Thymus (tissue), 11 donors: ENCODE data around the gene FMNL2. TPM values are rescaled to one million over a fixed set of nuclear protein-coding genes. Genes with fewer than 3 reads are reported as not detected.

Experiments
- DNase-seq, 9 donors: peaks; one replicate each; pipeline ENCODE4 v3.0.0-alpha.2; 2013; ENCODE audit warnings: low spot score in 9 of 9, low read depth in 6 of 9, missing footprints in 1 of 9
- H3K27ac ChIP-seq, 2 donors: one replicate each; pipeline ENCODE4 v1.5.1; 2013; ENCODE audit warnings: control low read depth in 1 of 2, low read depth in 1 of 2, low read length in 1 of 2, mild to moderate bottlenecking in 1 of 2, moderate library complexity in 1 of 2
- H3K27me3 ChIP-seq, 2 donors: one replicate each; pipeline ENCODE4 v1.5.1; 2013; ENCODE audit warnings: low read length in 1 of 2; ENCODE audit not compliant: control insufficient read depth in 2 of 2, insufficient read depth in 1 of 2
- H3K36me3 ChIP-seq, 2 donors: one replicate each; pipeline ENCODE4 v1.5.1; 2013; ENCODE audit warnings: low read length in 1 of 2, mild to moderate bottlenecking in 1 of 2, moderate library complexity in 1 of 2; ENCODE audit not compliant: control insufficient read depth in 2 of 2, insufficient read depth in 2 of 2
- H3K4me1 ChIP-seq, 2 donors: one replicate each; pipeline ENCODE4 v1.5.1; 2013; ENCODE audit warnings: low read length in 2 of 2; ENCODE audit not compliant: control insufficient read depth in 2 of 2, insufficient read depth in 2 of 2
- H3K4me3 ChIP-seq, 2 donors: one replicate each; pipeline ENCODE4 v1.5.1; 2013; ENCODE audit warnings: low read length in 2 of 2, control low read depth in 1 of 2, mild to moderate bottlenecking in 1 of 2
- H3K9me3 ChIP-seq, 2 donors: one replicate each; pipeline ENCODE4 v1.5.1; 2013; ENCODE audit warnings: low read length in 1 of 2, mild to moderate bottlenecking in 1 of 2; ENCODE audit not compliant: control insufficient read depth in 2 of 2, insufficient read depth in 1 of 2
- WGBS: extraction: QIAGEN DNeasy Blood & Tissue Kit; methylation state at CpG from one replicate; pipeline ENCODE4 v1.1.7; 2013; 5-methylcytosine and 5-hydroxymethylcytosine counted together
- polyA plus RNA-seq: library from polyadenylated mRNA; stranded (reverse); fragments of 200-250 nt; gene quantifications from one replicate; pipeline ENCODE4 v1.2.3, GENCODE V29; 2013
- total RNA-seq: library from RNA; stranded (reverse); fragments of 120-200 nt; gene quantifications from one replicate; pipeline ENCODE4 v1.2.4, GENCODE V29; 2013
- donor health status: healthy.

The FMNL2 gene
- total and polyA plus RNA-seq, 2 donors, result 18.9 to 61.3 TPM

DNA sequence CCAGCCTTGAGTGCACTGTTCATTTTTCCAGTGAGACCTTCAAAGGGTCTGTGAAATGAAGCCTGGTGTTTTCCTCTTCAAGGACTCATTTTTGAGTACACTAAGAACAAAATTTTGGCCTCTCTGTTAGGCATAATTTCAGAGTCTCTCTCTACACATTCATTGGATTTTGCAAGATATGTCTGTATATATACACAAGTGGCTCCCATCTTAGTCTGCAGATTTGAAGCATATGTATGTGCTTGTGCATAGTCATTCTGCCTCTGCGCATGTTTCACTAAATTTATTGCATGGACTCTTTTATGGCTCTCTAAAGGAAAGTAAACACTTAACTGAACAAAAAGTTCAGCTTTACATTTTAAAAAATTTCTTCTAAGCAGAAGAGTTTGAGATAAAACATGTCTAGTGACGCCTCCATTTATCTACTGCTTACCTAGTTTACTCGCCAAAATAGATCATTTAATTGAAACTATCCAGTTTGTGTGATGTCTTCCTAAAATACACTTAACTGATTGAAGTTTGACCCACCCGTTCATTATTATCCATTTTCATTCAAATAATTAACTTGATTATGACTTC lies 145.9 kb downstream of the FMNL2 start:
- DNase-seq, result no peak
- H3K4me3 ChIP-seq, result no peak overlapping the region
- WGBS, result 96% methylated on average over 4 of the region's 4 CpGs

DNA sequence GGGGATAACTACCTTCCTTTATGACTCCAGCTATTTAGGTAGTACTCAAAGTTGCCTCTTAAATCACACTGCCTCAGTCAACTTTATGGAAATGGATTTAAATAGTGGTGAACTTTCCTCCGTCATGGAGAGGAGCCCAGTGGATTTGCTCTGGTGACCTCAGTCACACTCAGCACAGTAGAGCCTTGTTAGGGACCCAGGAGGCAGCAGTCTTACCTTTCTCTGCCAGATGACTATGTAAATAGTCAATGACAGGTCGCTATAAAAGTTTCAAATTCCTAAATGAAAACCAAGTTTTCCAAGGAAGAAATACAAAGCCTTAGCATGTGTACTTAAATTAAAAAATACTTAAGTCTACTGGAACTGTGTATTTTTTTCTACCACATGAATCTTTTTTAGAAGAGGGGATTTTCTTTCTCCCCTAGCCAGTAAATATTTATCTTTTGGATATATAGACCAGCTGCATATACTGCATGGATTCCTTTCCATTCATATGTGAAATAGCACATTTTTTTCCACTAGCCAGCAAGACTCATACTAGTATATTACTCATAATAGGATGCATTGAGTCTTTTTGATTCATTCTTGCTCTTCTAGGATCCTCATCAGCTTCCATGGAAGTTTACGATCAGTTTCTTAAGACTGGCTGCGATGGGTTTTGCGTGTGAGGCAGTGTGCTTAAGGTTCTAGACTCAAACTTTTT lies 147.1 kb downstream of the FMNL2 start:
- no peaks in the 10 kb centered on the region for H3K4me1 ChIP-seq
- WGBS, result 94% methylated on average over 5 of the region's 5 CpGs
- no peak overlapping the region for H3K27ac ChIP-seq
- no peak overlapping the region for H3K4me3 ChIP-seq
- H3K27me3 ChIP-seq, result no peaks in the 10 kb centered on the region
- DNase-seq, result no peak
- H3K36me3 ChIP-seq, result no peaks in the 10 kb centered on the region
- H3K9me3 ChIP-seq, result no peaks in the 10 kb centered on the region

More for the DNA sequence above, 145.9 kb downstream of the FMNL2 start:
- H3K27ac ChIP-seq, result no peak overlapping the region
- H3K4me1 ChIP-seq, result no peaks in the 10 kb centered on the region
- no peaks in the 10 kb centered on the region for H3K27me3 ChIP-seq
- H3K9me3 ChIP-seq, result no peaks in the 10 kb centered on the region
- H3K36me3 ChIP-seq, result no peaks in the 10 kb centered on the region

DNA sequence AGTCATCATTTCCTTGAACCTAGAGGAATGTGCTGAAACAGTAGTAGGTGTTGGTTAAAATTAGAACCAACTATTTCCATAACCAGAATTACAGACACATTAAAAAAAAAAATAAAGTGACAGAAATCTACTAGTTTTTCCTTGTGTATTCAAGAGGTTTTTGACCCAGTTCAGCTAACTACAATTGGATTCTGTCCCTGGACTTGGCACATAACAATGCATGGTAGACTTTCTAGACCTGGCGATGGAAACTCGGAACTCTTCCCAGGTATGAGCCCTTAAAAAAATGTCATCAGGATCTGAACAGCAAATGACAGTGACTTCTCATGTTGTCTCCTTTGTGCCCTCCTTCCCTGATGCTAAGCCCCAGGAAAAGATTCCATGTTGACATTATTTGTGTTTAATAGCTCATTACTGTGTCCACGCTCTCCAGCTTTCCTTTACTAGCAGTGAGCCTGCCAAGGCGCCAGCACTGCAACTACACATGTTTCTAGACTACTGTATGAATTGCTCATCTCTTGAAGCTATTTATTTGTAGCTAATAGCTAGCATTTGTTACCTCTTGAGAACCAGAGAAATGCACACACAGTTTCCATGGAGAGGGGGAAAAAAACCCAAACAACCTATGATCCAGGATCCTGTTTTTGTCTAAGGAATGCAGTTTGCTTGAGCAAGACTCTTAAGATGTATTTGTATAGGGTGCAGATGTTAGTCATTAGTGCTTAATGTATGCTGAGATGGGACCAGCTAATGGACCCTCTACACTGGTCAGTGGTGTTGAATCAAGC lies 148.5 kb downstream of the FMNL2 start:
- no peaks in the 10 kb centered on the region for H3K4me1 ChIP-seq
- no peaks in the 10 kb centered on the region for H3K9me3 ChIP-seq
- no peak for DNase-seq
- no peaks in the 10 kb centered on the region for H3K27me3 ChIP-seq
- WGBS, result 88% methylated on average over 4 of the region's 4 CpGs
- no peaks in the 10 kb centered on the region for H3K36me3 ChIP-seq
- no peak overlapping the region for H3K27ac ChIP-seq
- H3K4me3 ChIP-seq, result no peak overlapping the region

DNA sequence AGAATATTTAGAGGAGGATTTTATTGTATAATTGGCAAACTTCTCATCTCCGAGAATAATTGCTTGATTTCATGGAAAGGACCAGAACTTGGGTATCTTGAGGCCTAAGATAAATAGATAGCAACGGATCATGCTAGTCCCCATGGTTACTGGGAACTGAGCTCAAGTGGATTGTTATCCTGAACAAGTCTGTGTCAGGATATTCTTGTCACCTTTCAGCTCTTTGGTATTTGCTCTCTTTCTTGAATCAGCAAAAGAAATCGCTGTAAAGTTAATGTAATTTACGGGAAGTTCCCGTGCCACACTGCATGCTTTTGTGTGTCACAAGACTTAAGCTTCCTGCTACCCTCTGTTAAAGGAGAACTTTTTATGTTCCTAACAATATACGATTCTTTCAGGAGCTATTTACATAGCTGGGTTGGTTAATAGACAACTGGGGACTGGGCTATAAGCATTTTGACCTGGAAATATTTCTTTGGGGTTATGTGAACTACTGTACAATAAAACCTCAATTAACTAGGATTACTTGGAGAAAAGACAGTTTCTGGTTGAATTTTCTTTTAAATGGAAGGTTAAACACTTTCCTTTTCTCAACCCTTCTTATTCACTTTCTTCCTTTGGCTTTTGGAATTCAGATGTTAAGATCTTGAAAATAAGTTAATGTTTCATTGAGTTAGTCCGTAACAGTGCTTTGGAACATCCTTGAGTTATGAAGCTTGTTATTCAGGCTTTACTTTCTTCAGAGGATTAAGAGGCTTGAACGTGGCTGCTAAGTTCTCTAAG lies 151.2 kb downstream of the FMNL2 start:
- no peak for DNase-seq
- WGBS, result 60% methylated on average over 8 of the region's 8 CpGs
- Histone ChIP-seq H3K36me3 (no peaks in the 10 kb centered on the region), H3K27me3 (no peaks in the 10 kb centered on the region), H3K4me1 (no peaks in the 10 kb centered on the region), H3K9me3 (no peaks in the 10 kb centered on the region), H3K4me3 (no peak overlapping the region), H3K27ac (peak overlapping the region in 1 of 2 donors; percentile 19)

DNA sequence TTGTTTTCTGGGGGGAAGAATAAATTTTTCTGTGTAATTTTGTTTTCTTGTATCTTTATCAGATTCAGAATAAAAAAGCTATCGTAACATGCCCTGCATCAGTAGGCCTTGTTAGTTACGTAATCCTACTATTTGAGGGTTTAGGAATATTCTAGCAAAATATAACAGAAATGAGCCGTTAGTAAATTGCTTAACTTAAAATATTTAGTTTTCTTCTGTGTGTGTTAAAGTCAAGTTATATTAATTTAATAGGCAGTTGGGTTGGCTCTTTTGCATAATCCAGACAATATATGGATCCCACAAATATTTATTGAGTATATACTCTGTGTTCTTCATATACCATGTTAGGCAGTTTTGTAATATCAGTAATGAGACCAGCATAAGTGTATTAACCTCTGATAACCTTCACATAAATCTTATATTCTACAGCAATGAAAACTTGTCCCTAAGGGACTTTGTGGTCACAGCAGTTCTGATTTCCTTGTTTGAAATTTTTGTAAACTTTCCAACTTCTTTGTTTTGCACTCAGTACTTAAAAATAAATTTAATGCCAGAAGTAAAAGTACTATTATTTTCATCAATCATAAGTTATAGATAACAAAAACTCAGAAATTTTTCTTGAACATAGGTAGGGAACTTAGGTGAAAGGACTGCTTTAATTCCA lies 151.9 kb downstream of the FMNL2 start:
- H3K4me3 ChIP-seq, result no peak overlapping the region
- no peak for DNase-seq
- no peaks in the 10 kb centered on the region for H3K27me3 ChIP-seq
- no peaks in the 10 kb centered on the region for H3K36me3 ChIP-seq
- 97% methylated on average over 3 of the region's 3 CpGs for WGBS
- H3K27ac ChIP-seq, result no peak overlapping the region
- H3K4me1 ChIP-seq, result no peaks in the 10 kb centered on the region
- H3K9me3 ChIP-seq, result no peaks in the 10 kb centered on the region

DNA sequence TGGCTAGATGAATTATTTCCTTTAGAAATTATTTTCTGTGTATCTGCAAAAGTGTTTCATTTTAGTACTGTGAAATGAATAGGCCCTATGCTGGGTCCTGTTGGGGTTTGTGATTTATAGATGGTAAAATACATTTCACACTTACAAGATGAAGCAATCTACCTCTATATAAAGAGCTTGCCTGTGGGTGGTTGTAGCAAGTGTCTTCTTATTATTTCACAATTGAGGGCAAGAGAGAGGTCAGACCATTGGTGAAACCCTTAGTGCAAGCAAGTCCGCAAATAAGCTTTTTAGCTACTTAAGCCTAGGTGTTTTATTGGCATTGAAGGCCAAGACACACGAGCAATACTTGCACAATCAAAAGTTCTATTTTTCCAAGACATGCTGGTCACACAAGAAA lies 153.1 kb downstream of the FMNL2 start:
- no peak for DNase-seq
- Histone ChIP-seq H3K36me3 (no peaks in the 10 kb centered on the region), H3K27me3 (no peaks in the 10 kb centered on the region), H3K4me1 (no peaks in the 10 kb centered on the region), H3K9me3 (no peaks in the 10 kb centered on the region), H3K4me3 (no peak overlapping the region), H3K27ac (no peak overlapping the region)
- WGBS, result 94% methylated on average over 2 of the region's 2 CpGs

DNA sequence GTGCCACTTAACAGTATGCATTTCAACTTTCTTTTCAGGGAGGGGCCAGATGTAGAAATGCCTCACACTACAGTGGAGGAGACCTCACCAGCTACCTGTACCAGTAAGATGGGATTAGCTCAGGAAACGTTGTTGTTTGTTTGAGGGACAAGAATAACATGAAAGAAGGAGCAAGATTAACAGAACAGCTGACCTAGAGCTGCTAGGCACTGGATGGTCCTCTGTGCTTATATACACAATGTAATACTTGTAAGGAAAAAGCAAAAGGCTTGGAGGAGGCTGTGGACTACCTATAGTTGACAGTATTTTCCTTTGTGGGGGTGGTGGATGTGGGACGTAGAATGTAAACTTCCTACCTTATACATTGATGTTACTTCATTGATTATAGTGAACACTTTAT lies 154.4 kb downstream of the FMNL2 start:
- H3K27me3 ChIP-seq, result no peaks in the 10 kb centered on the region
- H3K4me3 ChIP-seq, result no peak overlapping the region
- WGBS, result 92% methylated on average over 2 of the region's 2 CpGs
- DNase-seq, result no peak
- H3K9me3 ChIP-seq, result no peaks in the 10 kb centered on the region
- peak overlapping the region in 1 of 2 donors; percentile 21 for H3K27ac ChIP-seq
- H3K36me3 ChIP-seq, result no peaks in the 10 kb centered on the region
- H3K4me1 ChIP-seq, result no peaks in the 10 kb centered on the region

DNA sequence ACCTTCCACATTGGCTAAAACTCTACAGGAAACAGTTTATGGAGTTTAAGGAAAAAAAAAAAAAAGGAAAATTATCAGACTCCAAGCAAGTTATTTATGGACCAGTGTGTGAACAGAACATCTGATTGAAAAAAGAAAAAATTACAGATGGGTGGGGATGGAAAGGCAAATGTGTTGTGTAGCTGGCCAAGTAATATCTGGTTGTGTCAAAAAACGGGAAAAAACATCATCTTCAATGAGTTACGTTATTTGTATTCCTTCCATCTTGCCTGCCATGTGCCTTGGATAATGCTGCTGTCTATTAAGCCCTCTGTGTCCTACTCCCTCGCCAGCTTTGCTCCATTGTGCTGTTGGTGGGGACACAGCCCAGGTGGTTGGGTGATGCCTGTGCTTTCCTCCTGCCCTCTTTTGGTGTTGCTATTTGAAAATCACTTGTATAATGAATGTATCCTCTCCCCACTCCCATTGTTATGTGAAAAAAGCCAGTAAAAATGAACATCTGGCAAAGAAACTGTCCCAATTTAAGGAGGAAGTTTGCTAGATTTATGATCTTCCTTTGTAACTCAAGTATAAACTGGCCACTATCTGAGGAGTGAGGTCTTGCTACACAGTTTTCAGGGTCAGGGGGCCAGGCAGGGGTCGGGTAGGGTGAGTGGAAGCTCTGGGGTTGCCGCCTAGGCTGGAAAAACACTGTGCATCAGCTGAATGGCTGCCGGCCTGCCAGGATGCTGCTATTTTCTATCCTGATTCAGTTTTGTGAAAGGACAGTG lies 155.9 kb downstream of the FMNL2 start:
- Histone ChIP-seq H3K9me3 (no peaks in the 10 kb centered on the region), H3K27me3 (no peaks in the 10 kb centered on the region), H3K27ac (no peak overlapping the region), H3K36me3 (no peaks in the 10 kb centered on the region), H3K4me1 (no peaks in the 10 kb centered on the region), H3K4me3 (no peak overlapping the region)
- 77% methylated on average over 6 of the region's 6 CpGs for WGBS
- no peak for DNase-seq
